Measurements from ENCODE around the gene SLC7A9.

GRCh38 chr19:32842061-32842460 is 27.5 kb downstream of the SLC7A9 start:
- TF ChIP-seq, protein P1, sequence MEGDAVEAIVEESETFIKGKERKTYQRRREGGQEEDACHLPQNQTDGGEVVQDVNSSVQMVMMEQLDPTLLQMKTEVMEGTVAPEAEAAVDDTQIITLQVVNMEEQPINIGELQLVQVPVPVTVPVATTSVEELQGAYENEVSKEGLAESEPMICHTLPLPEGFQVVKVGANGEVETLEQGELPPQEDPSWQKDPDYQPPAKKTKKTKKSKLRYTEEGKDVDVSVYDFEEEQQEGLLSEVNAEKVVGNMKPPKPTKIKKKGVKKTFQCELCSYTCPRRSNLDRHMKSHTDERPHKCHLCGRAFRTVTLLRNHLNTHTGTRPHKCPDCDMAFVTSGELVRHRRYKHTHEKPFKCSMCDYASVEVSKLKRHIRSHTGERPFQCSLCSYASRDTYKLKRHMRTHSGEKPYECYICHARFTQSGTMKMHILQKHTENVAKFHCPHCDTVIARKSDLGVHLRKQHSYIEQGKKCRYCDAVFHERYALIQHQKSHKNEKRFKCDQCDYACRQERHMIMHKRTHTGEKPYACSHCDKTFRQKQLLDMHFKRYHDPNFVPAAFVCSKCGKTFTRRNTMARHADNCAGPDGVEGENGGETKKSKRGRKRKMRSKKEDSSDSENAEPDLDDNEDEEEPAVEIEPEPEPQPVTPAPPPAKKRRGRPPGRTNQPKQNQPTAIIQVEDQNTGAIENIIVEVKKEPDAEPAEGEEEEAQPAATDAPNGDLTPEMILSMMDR (IDR thresholded peaks at IDR 0.05; ENCODE audit: low read depth, low read length): no peak
- no peak for TF ChIP-seq EZH2phosphoT487 (IDR thresholded peaks at IDR 0.05; ENCODE audit: low read depth)

All from OCI-LY3 (cell line).